Measurements from ENCODE around the gene TUBD1. TPM values are rescaled to one million over a fixed set of nuclear protein-coding genes. Genes with fewer than 3 reads are reported as not detected.
A peak's percentile ranks its signal among the peaks of the same experiment; 100 is the strongest.
"Not testable (repeated sequence)": the region's sequence is repeated elsewhere in the genome, so short reads cannot be mapped to it uniquely, and the experiment has no call there.

Gene TUBD1
- total RNA-seq, 2 donors from 2014 or later, result 6.9 to 7.5 TPM

GRCh38 chr17:59844884-59845594 lies 47.7 kb downstream of the TUBD1 start:
- intact Hi-C loops (cut with DNase I), result no loop called here
- no peaks in the 10 kb centered on the region for H3K9me3 ChIP-seq

GRCh38 chr17:59842901-59843652 lies 49.7 kb downstream of the TUBD1 start:
- peak; percentile 3 for ATAC-seq
- WGBS, 2 donors, result 76 to 80% methylated on average over 13 of the region's 13 CpGs
- DNase-seq, result peak; percentile 49 to 61 (median 56)
- intact Hi-C loops (cut with DNase I), result no loop called here
- Histone ChIP-seq H3K27ac (peak overlapping the region; percentile 39 to 100 (median 96)), H3K4me3 (no peak overlapping the region), H3K4me1 (peaks cover 73% of the 10 kb centered on the region), H3K27me3 (no peaks in the 10 kb centered on the region), H3K9me3 (no peaks in the 10 kb centered on the region), H3K36me3 (replicated peaks in 1 of 2; ENCODE audit: insufficient read depth in 1 of 2, low read depth in 2 of 2) (no peaks in the 10 kb centered on the region)
- TF ChIP-seq POLR2A (IDR thresholded peaks at IDR 0.05), result peak; percentile 35 to 72 (median 67)
- TF ChIP-seq CTCF (IDR thresholded peaks at IDR 0.05), result no peak

More at GRCh38 chr17:59844884-59845594, 47.7 kb downstream of the TUBD1 start:
- no peak overlapping the region for H3K4me3 ChIP-seq
- H3K36me3 ChIP-seq (replicated peaks in 1 of 2; ENCODE audit: insufficient read depth in 1 of 2, low read depth in 2 of 2), result no peaks in the 10 kb centered on the region
- H3K27ac ChIP-seq, result peak overlapping the region; percentile 84 to 100 (median 96)
- DNase-seq (no peak), ATAC-seq (no peak)
- TF ChIP-seq POLR2A (IDR thresholded peaks at IDR 0.05) (peak in 1 of 3 donors; percentile 21), CTCF (IDR thresholded peaks at IDR 0.05) (no peak)
- H3K4me1 ChIP-seq, result peaks cover 90% of the 10 kb centered on the region
- no peaks in the 10 kb centered on the region for H3K27me3 ChIP-seq
- 40 to 55% methylated on average over 3 of the region's 3 CpGs for WGBS, 2 donors

- H3K4me3 ChIP-seq; H3K36me3 ChIP-seq (replicated peaks in 1 of 2; ENCODE audit: insufficient read depth in 1 of 2, low read depth in 2 of 2); H3K9me3 ChIP-seq; H3K27me3 ChIP-seq; intact Hi-C loops (cut with DNase I); ATAC-seq: not testable (repeated sequence)
- Histone ChIP-seq H3K27ac (peak overlapping the region; percentile 36 to 100 (median 96)), H3K4me1 (peaks cover 65% of the 10 kb centered on the region)
- DNase-seq, result peak in 1 of 4 donors; percentile 15
- 71% methylated on average over 4 of the region's 4 CpGs for WGBS, 2 donors
These were observed 50.9 kb downstream of the TUBD1 start for GRCh38 chr17:59841882-59842263.

- ATAC-seq; H3K36me3 ChIP-seq (replicated peaks in 1 of 2; ENCODE audit: insufficient read depth in 1 of 2, low read depth in 2 of 2); H3K9me3 ChIP-seq; intact Hi-C loops (cut with DNase I); H3K27me3 ChIP-seq: not testable (repeated sequence)
- DNase-seq, result peak in 2 of 4 donors; percentile 22 to 38
- peak overlapping the region; percentile 93 to 100 (median 96) for H3K27ac ChIP-seq
- peak overlapping the region in 1 of 2 donors; percentile 51 for H3K4me3 ChIP-seq
- WGBS, 2 donors, result 36 to 43% methylated on average over 7 of the region's 7 CpGs
- peak in 1 of 7 experiments; percentile 5 for TF ChIP-seq CTCF (IDR thresholded peaks at IDR 0.05)
- TF ChIP-seq POLR2A (IDR thresholded peaks at IDR 0.05), result peak; percentile 12 to 58 (median 55)
- peaks cover 65% of the 10 kb centered on the region for H3K4me1 ChIP-seq
These were observed 51.5 kb downstream of the TUBD1 start for GRCh38 chr17:59841091-59841881.

Measured in body of pancreas (tissue), 4 donors.